ENCODE measurements around the gene RBM28.

The RBM28 gene

DNA sequence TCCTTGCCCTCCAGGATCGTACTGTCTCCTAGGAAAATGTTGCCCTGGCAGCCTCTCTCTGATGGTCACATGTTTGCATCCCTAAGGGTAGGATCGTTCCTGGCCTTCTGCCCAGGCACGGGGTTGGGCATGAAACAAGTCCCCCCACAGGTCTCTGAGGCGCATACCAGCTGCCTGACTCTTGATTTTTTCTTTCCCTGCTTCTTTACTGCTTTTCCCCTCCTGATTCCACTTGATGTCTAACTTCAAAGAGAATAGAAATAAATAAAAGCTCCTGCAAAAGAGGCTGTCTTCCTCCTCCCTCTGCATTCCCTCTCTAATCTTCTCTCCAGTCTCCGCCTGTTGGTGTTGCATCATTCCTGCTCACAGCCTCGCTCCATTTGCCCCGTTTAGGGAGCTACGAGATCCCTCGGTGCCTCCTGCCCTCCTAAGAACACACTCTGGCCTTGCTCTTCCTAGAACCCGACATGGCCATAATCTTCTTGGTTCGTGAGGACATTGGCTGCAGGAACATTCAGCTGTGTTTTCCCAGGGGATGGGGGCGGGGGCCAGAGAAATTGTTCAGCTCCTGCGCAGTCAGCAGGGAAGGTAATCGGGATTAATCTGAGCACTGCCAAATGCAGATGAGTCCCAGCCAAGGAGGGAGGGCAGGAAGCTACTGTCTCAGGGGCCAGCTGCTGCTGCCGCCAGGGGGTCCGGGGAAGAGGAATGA lies 76.7 kb downstream of the RBM28 start:
- TF ChIP-seq JUND (IDR thresholded peaks at IDR 0.05; ENCODE audit: low read depth), result no peak
- peak in 1 of 2 experiments; percentile 64 for DNase-seq (ENCODE audit: low read depth in 1 of 2, low spot score in 1 of 2)
- in situ Hi-C loops (cut with HindIII; ENCODE audit: low pct_unique_long_range_greater_than_20kb, low sequenced_read_pairs), result no loop called here

DNA sequence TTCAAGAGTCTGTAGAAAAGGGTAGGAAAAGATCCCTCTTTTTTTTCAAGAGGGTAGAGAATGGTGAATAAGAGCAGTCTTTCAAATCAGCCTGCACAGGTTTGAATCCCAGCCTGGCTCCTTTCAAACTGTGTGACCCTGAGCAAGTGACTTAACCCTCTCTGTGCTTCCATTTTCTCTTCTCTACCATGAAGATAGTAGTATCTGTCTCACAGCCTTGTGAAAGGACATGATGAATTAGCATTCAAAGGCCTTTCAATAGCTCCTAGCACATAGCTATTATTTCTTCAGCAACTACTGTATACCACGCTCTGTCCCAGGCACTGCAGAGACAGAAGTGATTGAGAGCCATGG lies 77.2 kb downstream of the RBM28 start:
- DNase-seq (ENCODE audit: low read depth in 1 of 2, low spot score in 1 of 2), result no peak
- in situ Hi-C loops (cut with HindIII; ENCODE audit: low pct_unique_long_range_greater_than_20kb, low sequenced_read_pairs), result no loop called here
- no peak for TF ChIP-seq JUND (IDR thresholded peaks at IDR 0.05; ENCODE audit: low read depth)

DNA sequence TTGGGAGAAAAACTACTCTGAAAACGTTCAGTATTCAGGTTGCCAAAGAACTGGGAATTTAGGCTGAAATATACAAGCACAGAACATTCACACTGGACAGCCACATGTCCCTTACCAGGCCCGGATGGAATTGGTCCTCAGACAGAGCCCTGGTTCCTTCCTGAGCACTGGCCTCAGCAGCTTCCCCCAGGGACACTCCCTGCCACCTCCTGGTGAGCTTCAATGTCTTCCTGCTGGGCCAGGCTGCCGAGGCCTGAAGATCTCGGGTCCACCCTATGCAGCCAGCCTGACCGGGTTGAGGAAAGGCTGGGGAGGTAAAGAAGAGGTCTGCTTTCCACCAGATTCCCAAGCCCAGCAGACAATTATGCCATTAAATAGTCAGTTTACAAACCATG lies 77.8 kb downstream of the RBM28 start:
- DNase-seq (ENCODE audit: low read depth in 1 of 2, low spot score in 1 of 2), result no peak
- in situ Hi-C loops (cut with HindIII; ENCODE audit: low pct_unique_long_range_greater_than_20kb, low sequenced_read_pairs), result no loop called here
- TF ChIP-seq JUND (IDR thresholded peaks at IDR 0.05; ENCODE audit: low read depth), result no peak

DNA sequence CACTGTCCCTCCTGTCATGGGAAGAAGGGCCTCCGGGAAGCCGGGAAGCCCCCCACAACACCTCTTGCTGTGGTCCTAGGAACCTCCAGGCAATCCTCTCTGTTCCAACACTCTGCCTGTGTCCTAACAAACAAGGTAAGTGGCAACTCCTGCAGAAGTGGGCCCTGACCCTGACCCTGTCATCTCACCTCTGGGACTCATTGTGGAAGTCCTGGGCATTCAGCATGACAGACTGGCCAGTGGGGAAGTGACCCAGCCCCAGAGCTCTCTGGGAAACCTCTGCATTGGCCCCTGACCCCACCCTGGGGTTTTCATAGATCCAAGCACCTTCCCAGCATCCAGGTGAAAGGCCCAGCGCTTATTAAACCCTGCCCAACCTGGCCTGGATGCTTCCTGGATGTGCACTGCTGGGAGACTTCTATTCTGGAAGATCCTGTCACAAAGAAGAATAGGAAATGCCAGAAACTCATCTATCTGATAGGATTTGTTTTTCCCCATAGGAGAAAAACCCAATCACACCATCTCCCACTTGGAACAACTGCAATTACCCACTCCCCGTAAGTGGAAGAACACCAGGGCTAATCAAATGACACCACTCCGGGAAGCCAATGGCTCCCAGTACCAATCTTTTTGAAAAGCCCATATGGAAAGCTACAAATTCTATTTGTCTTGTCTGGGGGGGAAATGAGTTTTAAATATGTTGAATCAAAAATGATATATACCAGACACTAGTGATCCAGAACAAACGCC lies 78.4 kb downstream of the RBM28 start:
- TF ChIP-seq JUND (IDR thresholded peaks at IDR 0.05; ENCODE audit: low read depth), result no peak
- in situ Hi-C loops (cut with HindIII; ENCODE audit: low pct_unique_long_range_greater_than_20kb, low sequenced_read_pairs), result no loop called here
- no peak for DNase-seq (ENCODE audit: low read depth in 1 of 2, low spot score in 1 of 2)

DNA sequence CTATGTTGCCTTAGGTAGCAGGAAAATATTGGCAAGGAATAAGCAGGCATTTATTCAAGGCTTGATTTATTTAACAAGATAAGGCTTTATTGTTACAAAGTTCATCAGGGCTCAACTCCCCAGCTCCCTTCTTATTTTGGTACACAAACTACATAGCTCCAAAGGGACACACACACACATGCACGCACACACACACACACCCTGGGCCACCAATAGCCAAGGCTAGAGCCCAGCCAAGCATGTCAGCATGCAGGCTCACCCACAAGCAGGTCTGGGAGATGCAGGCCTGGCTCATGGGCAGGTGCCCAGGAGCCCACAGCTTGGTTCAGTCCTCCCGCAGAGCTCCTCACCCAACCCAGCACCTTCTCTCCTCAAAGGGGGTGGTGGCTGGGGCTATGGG lies 79.2 kb downstream of the RBM28 start:
- DNase-seq (ENCODE audit: low read depth in 1 of 2, low spot score in 1 of 2), result no peak
- TF ChIP-seq JUND (IDR thresholded peaks at IDR 0.05; ENCODE audit: low read depth), result no peak
- in situ Hi-C loops (cut with HindIII; ENCODE audit: low pct_unique_long_range_greater_than_20kb, low sequenced_read_pairs), result no loop called here

DNA sequence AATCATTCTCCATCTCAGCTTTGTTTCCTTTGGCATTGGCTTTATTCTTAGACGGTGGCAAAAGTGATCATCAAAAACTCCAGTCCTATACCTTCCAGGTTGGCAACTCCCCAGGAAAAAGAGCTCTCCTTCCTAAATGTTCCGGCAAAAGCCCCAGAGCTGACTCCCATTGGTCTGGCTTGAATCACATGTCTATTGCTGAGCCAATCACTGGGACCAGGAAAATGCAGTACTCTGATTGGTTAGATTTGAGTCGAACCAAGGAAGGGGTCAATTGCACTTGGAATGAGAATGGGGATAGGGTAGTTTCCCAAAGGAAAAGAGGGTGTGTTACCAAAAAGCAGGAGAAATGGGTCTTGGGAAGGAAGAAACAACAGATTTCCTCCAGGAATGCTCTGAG lies 80.3 kb downstream of the RBM28 start:
- in situ Hi-C loops (cut with HindIII; ENCODE audit: low pct_unique_long_range_greater_than_20kb, low sequenced_read_pairs), result no loop called here
- peak in 1 of 2 experiments; percentile 13 for DNase-seq (ENCODE audit: low read depth in 1 of 2, low spot score in 1 of 2)
- TF ChIP-seq JUND (IDR thresholded peaks at IDR 0.05; ENCODE audit: low read depth), result no peak

DNA sequence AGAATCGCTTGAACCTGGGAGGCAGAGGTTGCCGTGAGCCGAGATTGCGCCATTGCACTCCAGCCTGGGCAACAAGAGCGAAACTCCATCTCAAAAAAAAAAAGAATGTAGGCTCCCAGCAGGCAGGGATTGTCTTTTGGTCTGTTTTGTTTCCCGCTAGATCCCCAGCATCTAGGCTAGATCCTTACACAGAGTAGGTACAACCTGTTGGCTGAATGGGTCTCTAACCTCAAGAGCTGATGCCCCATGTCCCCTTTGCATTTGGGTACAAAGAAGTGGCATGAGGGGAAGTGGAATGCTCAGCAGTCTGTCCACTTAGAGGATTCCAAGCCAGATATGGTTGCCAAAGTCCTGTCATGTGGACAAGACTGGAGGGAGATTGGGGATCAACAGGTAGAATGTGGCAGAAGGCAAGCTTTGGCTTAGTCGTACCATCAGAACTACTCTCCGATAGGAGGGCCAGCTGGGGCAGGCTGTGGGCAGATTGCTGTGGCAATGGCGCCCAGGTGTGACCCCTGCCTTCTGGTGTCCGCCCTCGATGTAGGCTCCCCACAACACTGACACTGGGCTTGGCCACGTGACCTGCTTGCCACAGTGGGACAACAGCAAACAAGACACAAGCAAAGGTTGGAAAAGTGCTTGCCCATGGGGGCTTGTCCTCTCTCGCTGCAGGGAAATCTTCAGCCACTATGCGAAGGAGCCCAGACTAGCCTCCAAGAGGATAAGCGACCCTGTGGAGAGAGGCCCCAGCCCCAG lies 81.3 kb downstream of the RBM28 start:
- no peak for DNase-seq (ENCODE audit: low read depth in 1 of 2, low spot score in 1 of 2)
- no peak for TF ChIP-seq JUND (IDR thresholded peaks at IDR 0.05; ENCODE audit: low read depth)
- in situ Hi-C loops (cut with HindIII; ENCODE audit: low pct_unique_long_range_greater_than_20kb, low sequenced_read_pairs), result no loop called here

DNA sequence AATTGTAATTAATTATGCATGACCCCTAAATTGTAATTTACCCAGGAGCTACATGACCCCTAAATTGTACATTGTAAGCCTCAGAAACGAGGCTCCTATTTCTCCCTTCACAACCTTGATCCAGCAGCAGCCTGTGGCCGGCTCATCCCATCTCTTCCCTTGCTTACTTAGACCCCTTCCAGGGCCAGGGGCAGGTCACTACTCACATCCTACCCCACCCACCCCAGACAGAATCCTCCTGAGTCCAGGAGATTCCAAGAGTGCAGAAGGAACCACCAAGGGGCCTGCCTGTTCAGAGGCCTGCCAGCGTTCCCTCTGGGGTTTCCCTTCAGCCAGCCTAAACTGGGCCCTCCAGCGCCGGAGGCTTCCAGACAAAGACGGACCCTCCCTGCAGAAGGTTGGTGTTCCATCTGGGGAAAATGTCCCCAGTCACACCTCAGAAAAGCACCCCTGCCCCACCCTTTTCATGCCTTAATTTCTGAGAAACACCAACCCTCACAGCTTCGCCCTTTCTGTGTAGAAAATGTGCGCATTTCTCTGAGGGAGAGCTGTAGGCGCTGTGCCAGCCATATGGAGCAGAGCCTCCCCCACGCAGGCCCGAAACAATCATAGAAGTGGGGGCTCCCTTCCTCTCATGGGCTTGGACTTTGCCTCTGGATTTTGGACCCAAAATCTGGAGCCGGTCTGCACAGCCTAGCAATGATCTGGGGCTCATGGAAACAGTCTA lies 83.5 kb downstream of the RBM28 start:
- no peak for DNase-seq (ENCODE audit: low read depth in 1 of 2, low spot score in 1 of 2)
- in situ Hi-C loops (cut with HindIII; ENCODE audit: low pct_unique_long_range_greater_than_20kb, low sequenced_read_pairs), result no loop called here
- TF ChIP-seq JUND (IDR thresholded peaks at IDR 0.05; ENCODE audit: low read depth), result no peak

DNA sequence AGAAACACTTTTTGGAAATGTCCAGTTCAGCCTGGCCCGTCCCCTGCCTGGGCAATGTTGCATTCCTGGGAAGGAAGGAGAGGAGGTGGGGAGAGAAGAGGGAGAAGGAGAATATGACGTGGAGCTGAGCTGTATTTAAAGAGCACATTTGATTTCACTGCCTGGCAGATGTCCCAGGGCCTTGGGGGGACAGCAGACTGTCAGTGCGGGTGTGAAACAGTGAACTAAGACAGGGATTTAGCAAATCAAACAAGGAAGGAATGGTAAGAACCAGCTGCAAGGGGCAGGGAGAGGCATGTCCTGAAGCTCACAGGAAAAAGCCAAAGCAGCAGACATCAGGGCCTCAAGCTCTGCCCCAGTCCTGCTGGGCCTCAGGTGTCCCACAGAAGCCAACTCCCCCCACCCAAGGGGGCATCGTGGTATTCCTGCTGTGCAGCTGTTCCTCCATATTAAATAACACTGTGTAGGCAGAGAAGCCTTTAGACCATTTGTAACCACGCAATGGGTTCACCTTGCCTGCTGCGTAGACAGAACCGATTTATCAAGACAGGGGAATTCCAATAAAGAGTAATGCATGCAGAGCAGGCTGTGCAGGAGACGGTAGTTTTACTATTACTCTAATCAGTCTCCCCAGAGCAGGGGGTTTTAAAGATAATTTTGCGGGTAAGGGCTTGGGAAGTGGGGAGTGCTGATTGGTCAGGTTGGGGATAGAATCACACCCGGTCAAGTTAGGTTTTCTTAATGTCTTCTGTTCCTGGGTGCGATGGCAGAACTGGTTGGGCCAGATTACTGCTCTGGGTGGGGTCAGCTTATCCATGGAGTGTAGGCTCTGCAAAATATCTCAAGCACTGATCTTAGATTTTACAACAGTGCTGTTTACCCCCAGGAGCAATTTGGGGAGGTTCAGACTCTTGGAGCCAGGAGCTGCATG lies 84.3 kb downstream of the RBM28 start:
- in situ Hi-C loops (cut with HindIII; ENCODE audit: low pct_unique_long_range_greater_than_20kb, low sequenced_read_pairs), result no loop called here
- peak in 1 of 2 experiments; percentile 58 for DNase-seq (ENCODE audit: low read depth in 1 of 2, low spot score in 1 of 2)

DNA sequence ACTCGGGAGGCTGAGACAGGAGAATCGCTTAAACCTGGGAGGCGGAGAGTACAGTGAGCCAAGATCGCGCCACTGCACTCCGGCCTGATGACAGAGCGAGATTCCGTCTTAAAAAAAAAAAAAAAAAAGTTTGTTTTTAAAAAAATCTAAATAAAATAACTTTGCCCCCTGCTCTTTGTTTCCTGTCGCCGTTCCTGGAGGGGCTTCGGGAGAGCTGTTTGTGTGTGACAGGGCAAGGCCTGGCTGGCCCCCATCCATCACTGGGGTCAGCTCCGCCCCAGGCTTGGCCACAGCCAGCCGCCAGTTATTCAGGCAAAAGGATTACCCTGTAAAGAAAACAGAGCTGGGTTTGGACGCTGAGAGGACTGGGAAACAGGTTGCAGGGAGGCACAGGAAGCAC lies 86.2 kb downstream of the RBM28 start:
- in situ Hi-C loops (cut with HindIII; ENCODE audit: low pct_unique_long_range_greater_than_20kb, low sequenced_read_pairs), result no loop called here
- no peak for DNase-seq (ENCODE audit: low read depth in 1 of 2, low spot score in 1 of 2)
- no peak for TF ChIP-seq JUND (IDR thresholded peaks at IDR 0.05; ENCODE audit: low read depth)

More for the DNA sequence above, 84.3 kb downstream of the RBM28 start:
- TF ChIP-seq JUND (IDR thresholded peaks at IDR 0.05; ENCODE audit: low read depth), result no peak

DNA sequence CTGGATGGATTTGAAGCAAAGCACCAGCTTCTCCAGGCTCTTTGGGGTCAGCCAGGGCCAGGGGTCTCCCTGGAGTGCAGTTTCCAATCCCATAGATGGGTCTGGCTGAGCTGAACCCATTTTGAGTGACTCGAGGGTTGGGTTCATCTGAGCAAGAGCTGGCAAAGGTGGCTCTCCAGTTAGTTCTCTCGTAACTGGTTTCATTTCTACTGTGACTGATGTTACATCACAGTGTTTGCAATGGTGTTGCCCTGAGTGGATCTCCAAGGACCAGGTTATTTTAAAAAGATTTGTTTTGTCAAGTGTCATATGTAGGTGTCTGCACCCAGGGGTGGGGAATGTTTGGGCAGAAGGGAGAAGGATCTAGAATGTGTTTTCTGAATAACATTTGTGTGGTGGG lies 88.4 kb downstream of the RBM28 start:
- DNase-seq (ENCODE audit: low read depth in 1 of 2, low spot score in 1 of 2), result no peak
- in situ Hi-C loops (cut with HindIII; ENCODE audit: low pct_unique_long_range_greater_than_20kb, low sequenced_read_pairs), result no loop called here
- TF ChIP-seq JUND (IDR thresholded peaks at IDR 0.05; ENCODE audit: low read depth), result no peak

All from T47D (cell line).